Measurements from ENCODE around the gene RPL11.

Gene RPL11

GRCh38 chr1:23736437-23737134 is 45.0 kb downstream of the RPL11 start:
- DNase-seq, result no peak

DNA sequence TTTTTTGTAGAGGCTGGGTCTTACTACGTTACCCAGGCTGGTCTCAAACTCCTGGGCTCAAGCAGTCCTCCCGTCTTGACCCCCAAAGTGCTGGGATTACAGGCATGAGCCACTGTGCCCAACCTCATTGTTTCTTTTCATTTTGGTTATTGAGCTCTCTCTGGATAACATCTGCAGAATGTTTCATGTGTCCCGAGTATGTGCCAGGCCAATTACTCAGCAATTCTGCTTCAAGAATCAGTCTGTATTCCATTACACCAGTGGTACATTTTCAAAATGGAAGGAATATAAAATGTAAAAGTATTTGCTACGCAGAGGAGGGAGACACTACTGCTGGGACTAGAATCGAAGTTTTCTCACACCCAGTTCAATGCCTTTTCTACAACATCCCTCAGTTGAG is 50.0 kb downstream of the RPL11 start:
- DNase-seq, result no peak

DNA sequence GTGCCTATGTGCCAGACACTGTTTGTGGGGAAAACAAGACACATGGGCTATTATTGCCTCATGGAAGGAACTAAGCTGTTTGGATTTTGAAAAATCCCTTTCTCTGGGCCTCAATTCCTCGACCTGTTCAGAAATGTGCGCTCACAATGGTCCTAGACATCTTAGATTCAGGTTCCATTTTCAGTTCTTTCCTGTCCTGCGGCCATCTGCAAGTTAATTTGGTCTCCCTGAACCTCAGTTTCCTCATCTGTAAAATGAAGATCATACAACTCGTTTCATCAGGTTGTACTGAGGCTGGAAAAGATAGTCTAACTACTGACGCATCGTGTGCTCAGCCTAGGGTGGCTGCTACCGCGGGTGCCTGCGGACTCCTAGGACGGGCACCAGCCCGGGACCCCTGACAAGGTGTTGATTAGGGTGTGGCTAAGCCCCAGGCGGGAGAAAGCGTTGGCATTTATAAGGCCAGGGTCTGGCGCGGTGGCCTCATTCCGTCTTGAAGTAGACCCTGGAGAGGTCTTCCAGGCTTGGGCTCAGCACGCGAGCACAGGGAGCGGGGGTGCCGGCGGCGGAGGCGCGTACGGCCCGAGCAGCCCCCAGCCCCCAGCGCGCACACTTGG is 51.2 kb downstream of the RPL11 start:
- DNase-seq, result peak; percentile 58

- DNase-seq, result peak; percentile 78
These were observed 51.9 kb downstream of the RPL11 start, which contains the start of gene ELOA for GRCh38 chr1:23743287-23744152. TSS of gene ELOA (plus strand) at chr1:23743471. CDS start at chr1:23743504, 33 bp downstream.

DNA sequence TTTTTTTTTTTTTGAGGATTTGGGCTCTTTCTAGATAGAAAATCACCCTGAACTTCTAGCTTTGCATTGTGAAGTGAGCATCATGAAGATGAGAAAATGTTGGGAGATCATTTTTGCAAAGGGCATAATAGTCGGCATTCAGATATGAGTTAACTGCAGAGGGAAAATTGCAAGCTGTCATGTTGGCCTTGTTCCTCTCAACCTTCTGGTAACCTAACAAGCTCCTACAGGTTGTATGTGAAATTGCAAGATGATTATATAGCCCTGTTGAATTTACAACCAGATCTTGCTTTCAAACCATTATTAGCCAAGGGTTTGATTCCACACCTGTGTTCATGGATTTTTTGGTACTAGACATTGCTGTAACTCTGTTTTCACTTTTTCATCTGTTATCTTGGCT is 53.9 kb downstream of the RPL11 start:
- no peak for DNase-seq
